Measurements from ENCODE around the gene PHKG2.

PHKG2 gene

GRCh38 chr16:30728899-30729672 lies 19.1 kb upstream of the PHKG2 start:
- no peak for DNase-seq (ENCODE audit: low read depth)

- no peak for DNase-seq (ENCODE audit: low read depth)
Observed at GRCh38 chr16:30731411-30731810, 16.8 kb upstream of the PHKG2 start.

- no peak for DNase-seq (ENCODE audit: low read depth)
Observed at GRCh38 chr16:30736995-30737793, 11.0 kb upstream of the PHKG2 start.

- DNase-seq (ENCODE audit: low read depth): no peak
Observed at GRCh38 chr16:30737794-30738648, 10.2 kb upstream of the PHKG2 start.

GRCh38 chr16:30738984-30739951 lies 9.0 kb upstream of the PHKG2 start:
- no peak for DNase-seq (ENCODE audit: low read depth)

GRCh38 chr16:30740364-30741251 lies 7.6 kb upstream of the PHKG2 start:
- no peak for DNase-seq (ENCODE audit: low read depth)

GRCh38 chr16:30741461-30741914 lies 6.7 kb upstream of the PHKG2 start:
- no peak for DNase-seq (ENCODE audit: low read depth)

- no peak for DNase-seq (ENCODE audit: low read depth)
Observed at GRCh38 chr16:30743716-30744115, 4.5 kb upstream of the PHKG2 start.

- DNase-seq (ENCODE audit: low read depth): no peak
Observed at GRCh38 chr16:30744183-30744582, 4.0 kb upstream of the PHKG2 start.

- no peak for DNase-seq (ENCODE audit: low read depth)
Observed at GRCh38 chr16:30745082-30745481, 3.1 kb upstream of the PHKG2 start.

- no peak for DNase-seq (ENCODE audit: low read depth)
Observed at GRCh38 chr16:30746638-30747175, 1.5 kb upstream of the PHKG2 start.

- no peak for DNase-seq (ENCODE audit: low read depth)
Observed at GRCh38 chr16:30747331-30747730, 894 bp upstream of the PHKG2 start.

GRCh38 chr16:30748634-30749445 lies 615 bp downstream of the PHKG2 start:
- no peak for DNase-seq (ENCODE audit: low read depth)

- no peak for DNase-seq (ENCODE audit: low read depth)
Observed at GRCh38 chr16:30750201-30750600, 2.0 kb downstream of the PHKG2 start.

GRCh38 chr16:30750876-30751465 lies 2.7 kb downstream of the PHKG2 start:
- no peak for DNase-seq (ENCODE audit: low read depth)

- no peak for DNase-seq (ENCODE audit: low read depth)
Observed at GRCh38 chr16:30753596-30753995, 5.4 kb downstream of the PHKG2 start.

- DNase-seq (ENCODE audit: low read depth): no peak
Observed at GRCh38 chr16:30755955-30756780, 7.9 kb downstream of the PHKG2 start.

- DNase-seq (ENCODE audit: low read depth): no peak
Observed at GRCh38 chr16:30756781-30757100, 8.5 kb downstream of the PHKG2 start.
